ENCODE data around the gene PIK3R5.

DNA sequence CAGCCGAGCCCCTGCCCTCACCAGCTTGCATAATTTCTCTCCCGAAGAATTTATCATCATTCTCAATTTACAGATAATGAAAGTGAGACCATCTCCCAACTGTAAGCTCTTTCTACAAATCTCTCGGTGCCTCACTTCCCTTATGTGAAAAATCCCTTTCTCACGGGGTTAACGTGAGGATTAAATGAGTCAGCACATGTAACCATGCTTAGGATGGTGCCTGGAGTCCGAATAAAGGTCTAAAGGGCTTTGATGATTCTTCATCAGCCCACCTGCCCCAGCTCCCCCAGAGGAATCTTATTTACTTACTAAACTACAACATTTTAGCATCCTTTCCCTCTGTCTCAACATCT, 73.2 kb downstream of the PIK3R5 start:
- TF ChIP-seq, protein P1, sequence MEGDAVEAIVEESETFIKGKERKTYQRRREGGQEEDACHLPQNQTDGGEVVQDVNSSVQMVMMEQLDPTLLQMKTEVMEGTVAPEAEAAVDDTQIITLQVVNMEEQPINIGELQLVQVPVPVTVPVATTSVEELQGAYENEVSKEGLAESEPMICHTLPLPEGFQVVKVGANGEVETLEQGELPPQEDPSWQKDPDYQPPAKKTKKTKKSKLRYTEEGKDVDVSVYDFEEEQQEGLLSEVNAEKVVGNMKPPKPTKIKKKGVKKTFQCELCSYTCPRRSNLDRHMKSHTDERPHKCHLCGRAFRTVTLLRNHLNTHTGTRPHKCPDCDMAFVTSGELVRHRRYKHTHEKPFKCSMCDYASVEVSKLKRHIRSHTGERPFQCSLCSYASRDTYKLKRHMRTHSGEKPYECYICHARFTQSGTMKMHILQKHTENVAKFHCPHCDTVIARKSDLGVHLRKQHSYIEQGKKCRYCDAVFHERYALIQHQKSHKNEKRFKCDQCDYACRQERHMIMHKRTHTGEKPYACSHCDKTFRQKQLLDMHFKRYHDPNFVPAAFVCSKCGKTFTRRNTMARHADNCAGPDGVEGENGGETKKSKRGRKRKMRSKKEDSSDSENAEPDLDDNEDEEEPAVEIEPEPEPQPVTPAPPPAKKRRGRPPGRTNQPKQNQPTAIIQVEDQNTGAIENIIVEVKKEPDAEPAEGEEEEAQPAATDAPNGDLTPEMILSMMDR (IDR thresholded peaks at IDR 0.05) = no peak
- TF ChIP-seq POLR2A (IDR thresholded peaks at IDR 0.05) = no peak
